ENCODE results near the gene FNDC3B. TPM values are rescaled to one million over a fixed set of nuclear protein-coding genes. Genes with fewer than 3 reads are reported as not detected.
A peak's percentile ranks its signal among the peaks of the same experiment; 100 is the strongest.

The FNDC3B gene
- total RNA-seq, 1 donor: 221 TPM

GRCh38 chr3:172282850-172283249 lies 243.5 kb downstream of the FNDC3B start:
- no peak for DNase-seq (ENCODE audit: low read depth)
- TF ChIP-seq CTCF (IDR thresholded peaks at IDR 0.05; ENCODE audit: insufficient read depth, low read depth, low read length): no peak
- no peak overlapping the region for H3K4me3 ChIP-seq (ENCODE audit: low read depth, low read length)

- no peak for DNase-seq (ENCODE audit: low read depth)
- H3K4me3 ChIP-seq (ENCODE audit: low read depth, low read length): no peak overlapping the region
- TF ChIP-seq CTCF (IDR thresholded peaks at IDR 0.05; ENCODE audit: insufficient read depth, low read depth, low read length): no peak
These were observed 244.5 kb downstream of the FNDC3B start for GRCh38 chr3:172283841-172284357.

GRCh38 chr3:172285844-172286243 lies 246.5 kb downstream of the FNDC3B start:
- peak; percentile 33 for DNase-seq (ENCODE audit: low read depth)
- no peak for TF ChIP-seq CTCF (IDR thresholded peaks at IDR 0.05; ENCODE audit: insufficient read depth, low read depth, low read length)

GRCh38 chr3:172286548-172287148 lies 247.3 kb downstream of the FNDC3B start:
- H3K4me3 ChIP-seq (ENCODE audit: low read depth, low read length): no peak overlapping the region
- no peak for DNase-seq (ENCODE audit: low read depth)
- no peak for TF ChIP-seq CTCF (IDR thresholded peaks at IDR 0.05; ENCODE audit: insufficient read depth, low read depth, low read length)

More at GRCh38 chr3:172285844-172286243, 246.5 kb downstream of the FNDC3B start:
- H3K4me3 ChIP-seq (ENCODE audit: low read depth, low read length): no peak overlapping the region

GRCh38 chr3:172287937-172288477 lies 248.6 kb downstream of the FNDC3B start:
- DNase-seq (ENCODE audit: low read depth): no peak

GRCh38 chr3:172288651-172289050 lies 249.3 kb downstream of the FNDC3B start:
- no peak overlapping the region for H3K4me3 ChIP-seq (ENCODE audit: low read depth, low read length)
- DNase-seq (ENCODE audit: low read depth): no peak
- no peak for TF ChIP-seq CTCF (IDR thresholded peaks at IDR 0.05; ENCODE audit: insufficient read depth, low read depth, low read length)

More at GRCh38 chr3:172287937-172288477, 248.6 kb downstream of the FNDC3B start:
- no peak for TF ChIP-seq CTCF (IDR thresholded peaks at IDR 0.05; ENCODE audit: insufficient read depth, low read depth, low read length)
- H3K4me3 ChIP-seq (ENCODE audit: low read depth, low read length): no peak overlapping the region
